GM12878 (cell line): Measurements from ENCODE around the gene OTOGL. TPM values are rescaled to one million over a fixed set of nuclear protein-coding genes. Genes with fewer than 3 reads are reported as not detected.

ENCODE experiments used
- ATAC-seq: fragments of 200-7000 bp; cut with Tn5 transposase; 3 replicates; pipeline ENCODE4 v1.9.1; 2020; ENCODE audit warnings: mild to moderate bottlenecking, moderate library complexity
- BruUV-seq: library from RNA; stranded (reverse); fragments of 400-500 nt; replicated peaks from 2 replicates; lab custom pipeline; 2021; lab: Mats Ljungman, UMichigan
- CTCF ChIA-PET: fragments of 300-600 bp; sonication (Branson Sonifier 250); formaldehyde crosslinking; extraction: SDS; loops from one replicate; lab custom pipeline; 2021; ENCODE audit warnings: inconsistent platforms; lab: Yijun Ruan, JAX
- POLR2A ChIA-PET: fragments of 350-600 bp; formaldehyde crosslinking; extraction: SDS; loops from one replicate; lab custom pipeline; 2021; ENCODE audit warnings: inconsistent platforms; lab: Charles Lee
- RAD21 ChIA-PET: fragments of 300-600 bp; sonication (Branson Sonifier 250); formaldehyde crosslinking; loops from one replicate; lab custom pipeline; 2023; ENCODE audit warnings: antibody characterized with exemption; ENCODE audit not compliant: unreplicated experiment; lab: Charles Lee
- SMC1A ChIA-PET: fragments of 300-600 bp; sonication (Branson Sonifier 250); formaldehyde crosslinking; loops from one replicate; lab custom pipeline; 2023; ENCODE audit not compliant: unreplicated experiment, uncharacterized antibody; lab: Charles Lee
- DNase-seq: peaks from one replicate; pipeline ENCODE4 v3.0.0-alpha.2; 2011; ENCODE audit warnings: low read depth, low spot score
- FAIRE-seq: peaks from 3 replicates; lab custom pipeline; 2011; peaks lifted over from hg19 to GRCh38; lab: Jason Lieb, UNC
- H2AFZ ChIP-seq: 2 replicates; pipeline ENCODE4 v1.6.0; 2011; ENCODE audit warnings: low read depth, low read length, control low read depth; ENCODE audit not compliant: control insufficient read depth
- H3K27ac ChIP-seq: 2 replicates; pipeline ENCODE4 v1.5.1; 2011; ENCODE audit warnings: control low read depth; ENCODE audit not compliant: control insufficient read depth, insufficient read depth
- H3K27me3 ChIP-seq, 2 experiments: replicated peaks in 1 of 2; 2 replicates each; pipeline versions ENCODE4 v1.6.0 to v1.6.1; 2011; ENCODE audit warnings: low read length in 1 of 2; ENCODE audit not compliant: control insufficient read depth in 2 of 2, insufficient read depth in 2 of 2
- H3K36me3 ChIP-seq, 2 experiments: 2 replicates each; pipeline ENCODE4 v1.5.1; 2011; ENCODE audit warnings: low read length in 1 of 2; ENCODE audit not compliant: control insufficient read depth in 2 of 2, insufficient read depth in 2 of 2
- H3K4me1 ChIP-seq: 2 replicates; pipeline ENCODE4 v1.6.1; 2011; ENCODE audit warnings: mild to moderate bottlenecking, low read length, moderate library complexity, mixed read lengths; ENCODE audit not compliant: control insufficient read depth, insufficient read depth
- H3K4me2 ChIP-seq: 2 replicates; pipeline ENCODE4 v1.6.0; 2011; ENCODE audit warnings: control low read depth; ENCODE audit not compliant: control insufficient read depth, insufficient read depth
- H3K4me3 ChIP-seq: fragments of 200-600 bp; sonication (generic); 2 replicates; pipeline ENCODE4 v1.5.1; 2016
- H3K79me2 ChIP-seq: 2 replicates; pipeline ENCODE4 v1.6.0; 2011; ENCODE audit warnings: low read length; ENCODE audit not compliant: control insufficient read depth, insufficient read depth
- H3K9ac ChIP-seq: 2 replicates; pipeline ENCODE4 v1.8.0; 2011; ENCODE audit warnings: low read length, control low read depth, mixed read lengths; ENCODE audit not compliant: control insufficient read depth, insufficient read depth
- H3K9me3 ChIP-seq: replicated peaks from 3 replicates; pipeline ENCODE4 v1.5.1; 2011; ENCODE audit warnings: mild to moderate bottlenecking, low read length; ENCODE audit not compliant: control insufficient read depth, insufficient read depth
- H4K20me1 ChIP-seq: 2 replicates; pipeline ENCODE4 v1.6.0; 2011; ENCODE audit not compliant: control insufficient read depth, insufficient read depth
- ATF7 ChIP-seq: fragments of 450-650 bp; IDR thresholded peaks from 2 replicates; pipeline ENCODE4 v1.6.1; 2016; ENCODE audit warnings: low read depth, mild to moderate bottlenecking
- CBX3 ChIP-seq: fragments of 200-600 bp; sonication (generic); IDR thresholded peaks from 2 replicates; pipeline ENCODE4 v1.6.1; 2016; ENCODE audit warnings: low read depth, borderline replicate concordance
- GABPA ChIP-seq: IDR thresholded peaks from 2 replicates; pipeline ENCODE4 v1.6.1; 2014; ENCODE audit warnings: antibody characterized with exemption, low read depth, mild to moderate bottlenecking, inconsistent platforms
- IKZF2 ChIP-seq, 2 experiments: fragments of 450-650 bp; IDR thresholded peaks; 2 replicates each; pipeline ENCODE4 v1.6.1; 2017; ENCODE audit warnings: mild to moderate bottlenecking in 2 of 2, moderate library complexity in 2 of 2
- IRF5 ChIP-seq: fragments of 450-650 bp; IDR thresholded peaks from 2 replicates; pipeline ENCODE4 v1.6.1; 2017; ENCODE audit warnings: borderline replicate concordance
- JUNB ChIP-seq: IDR thresholded peaks from 2 replicates; pipeline ENCODE4 v1.6.1; 2016; ENCODE audit warnings: antibody characterized with exemption, mild to moderate bottlenecking
- MTA2 ChIP-seq: fragments of 450-650 bp; IDR thresholded peaks from 2 replicates; pipeline ENCODE4 v1.6.1; 2016; ENCODE audit warnings: low read depth, mild to moderate bottlenecking, moderate library complexity
- MTA3 ChIP-seq: IDR thresholded peaks from 2 replicates; pipeline ENCODE4 v1.6.1; 2012; ENCODE audit warnings: low read length, inconsistent platforms, borderline replicate concordance
- POLR2A ChIP-seq: IDR thresholded peaks from 2 replicates; pipeline ENCODE4 v1.6.1; 2011; ENCODE audit warnings: low read depth, mild to moderate bottlenecking, low read length
- RBBP5 ChIP-seq: fragments of 200-600 bp; sonication (generic); conservative IDR thresholded peaks from 2 replicates; pipeline ENCODE4 v1.6.1; 2016
- SMAD5 ChIP-seq: IDR thresholded peaks from 2 replicates; pipeline ENCODE4 v1.6.1; 2016; ENCODE audit warnings: antibody characterized with exemption, low read depth
- SP1 ChIP-seq: IDR thresholded peaks from one replicate; pipeline ENCODE4 v1.6.1; 2011; ENCODE audit warnings: low read depth, low read length
- SREBF1 ChIP-seq: IDR thresholded peaks from 2 replicates; pipeline ENCODE4 v1.6.1; 2012; ENCODE audit warnings: mild to moderate bottlenecking, low read length
- ZBTB11 ChIP-seq: fragments of 450-650 bp; formaldehyde crosslinking; IDR thresholded peaks from 2 replicates; pipeline ENCODE4 v1.5.0; 2022; ENCODE audit warnings: mild to moderate bottlenecking, missing genetic modification characterization
- WGBS: methylation state at CpG from one replicate; pipeline ENCODE4 v1.1.6; 2016; ENCODE audit warnings: low lambda C conversion rate; ENCODE audit not compliant: insufficient replicate concordance, insufficient coverage; ENCODE audit errors: missing lambda C conversion rate; 5-methylcytosine and 5-hydroxymethylcytosine counted together
- in situ Hi-C: fragments of 300-500 bp; cut with MboI; formaldehyde crosslinking; loops from 9 replicates; pipeline ENCODE4 v1.14.3; 2018; ENCODE audit warnings: mixed read lengths
- intact Hi-C: fragments of 100-400 bp; cut with micrococcal nuclease; formaldehyde crosslinking; loops from one replicate; pipeline ENCODE4 v1.14.2; 2022; ENCODE audit not compliant: unreplicated experiment
- polyA plus RNA-seq, 11 experiments: library from polyadenylated mRNA; depleted of rRNA in 4 of 11; unstranded in 6 of 11; stranded (reverse) in 5 of 11; fragments of >200 nt; fragmentation: Nextera tagmentation in 4 of 11; fragmentation: Illumina TruSeq in 1 of 11; extraction: Ambion mirVana in 4 of 11; extraction: Trizol in 1 of 11; gene quantifications; 1 replicate in 1 of 11; 2 replicates in 10 of 11; pipeline versions ENCODE4 v1.2.1 to v1.2.3, GENCODE V29; 2011 to 2016; ENCODE audit warnings: inconsistent platforms in 2 of 11, missing spikeins in 2 of 11, low read depth in 1 of 11
- total RNA-seq, 4 experiments: library from RNA; depleted of rRNA in 3 of 4; stranded (reverse); fragments of >200 nt in 3 of 4; fragmentation: Illumina TruSeq in 1 of 4; extraction: Trizol in 1 of 4; gene quantifications; 2 replicates each; pipeline versions ENCODE4 v1.2.1 to v1.2.3, GENCODE V29; 2013 to 2021

Gene OTOGL
- total and polyA plus RNA-seq, 10 of the 15 experiments (the other 5 are each of a cell fraction or from before 2014, with no cell fraction given), result 0.04 to 3.7 (median 0.27) TPM

DNA sequence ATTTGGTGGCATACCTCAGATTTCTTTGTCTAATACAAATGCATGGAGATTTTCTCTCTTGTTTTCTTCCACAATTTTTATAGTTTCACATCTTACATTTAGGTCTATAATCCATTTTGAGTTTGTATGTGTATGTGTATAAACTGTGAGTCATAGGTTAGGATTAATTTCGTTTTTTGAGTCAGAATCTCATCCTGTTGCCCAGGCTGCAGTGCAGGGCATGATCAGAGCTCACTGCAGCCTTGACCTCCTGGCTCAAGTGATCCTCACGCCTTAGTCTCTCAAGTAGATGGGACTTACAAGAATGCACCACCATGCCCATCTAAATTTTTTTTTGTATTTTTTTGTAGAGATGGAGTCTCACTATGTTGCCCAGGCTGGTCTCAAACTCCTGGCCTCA lies 71.6 kb downstream of the OTOGL start:
- 0 out of 4 replicates have a peak, but pooled peaks cover 0 to 4% of the 10 kb centered on the region in 2 experiments for H3K27me3 ChIP-seq
- H3K4me1 ChIP-seq, result no peaks in the 10 kb centered on the region
- CTCF ChIA-PET, result no interaction called here
- FAIRE-seq, result no peak
- no peak for DNase-seq
- no peak overlapping the region for H3K9ac ChIP-seq
- in situ Hi-C loops, result no loop called here
- no peaks in the 10 kb centered on the region for H3K36me3 ChIP-seq
- no peak overlapping the region for H3K4me3 ChIP-seq
- H2AFZ ChIP-seq, result no peak overlapping the region
- POLR2A ChIA-PET, result no interaction called here
- SMC1A ChIA-PET, result interaction anchor here (1.6 kb wide), 1 partner anchor 17 kb away, joined by 3 read pairs; no protein-coding TSS in a partner anchor
- no peaks in the 10 kb centered on the region for H3K9me3 ChIP-seq
- H3K4me2 ChIP-seq, result no peak overlapping the region
- RAD21 ChIA-PET, result no interaction called here
- 0% methylated on average over 2 of the region's 2 CpGs for WGBS
- H3K79me2 ChIP-seq, result no peaks in the 10 kb centered on the region
- no peak for ATAC-seq
- no peak for TF ChIP-seq CBX3
- TF ChIP-seq JUNB, result no peak
- TF ChIP-seq SMAD5, result no peak
- no peak for TF ChIP-seq SREBF1
- TF ChIP-seq SP1, result no peak
- TF ChIP-seq ATF7, result no peak
- TF ChIP-seq POLR2A, result no peak
- no peak for TF ChIP-seq GABPA
- no peak for TF ChIP-seq IRF5
- TF ChIP-seq RBBP5, result no peak
- TF ChIP-seq MTA2, result no peak
- no peak for TF ChIP-seq MTA3
- TF ChIP-seq IKZF2 (IDR thresholded peaks at IDR 0.05), result no peak
- TF ChIP-seq ZBTB11 (CRISPR knock-in tag), result no peak
- H4K20me1 ChIP-seq, result no peaks in the 10 kb centered on the region
- no TSS peak for BruUV-seq
- H3K27ac ChIP-seq, result no peak overlapping the region
- intact Hi-C loops, result no loop called here
